H4 (cell line): ENCODE results near the gene DPP6. TPM values are rescaled to one million over a fixed set of nuclear protein-coding genes. Genes with fewer than 3 reads are reported as not detected.
"Not testable (repeated sequence)": the region's sequence is repeated elsewhere in the genome, so short reads cannot be mapped to it uniquely, and the experiment has no call there.

Source experiments
- DNase-seq: peaks from one replicate; pipeline ENCODE4 v3.0.0-alpha.2; 2015; ENCODE audit warnings: low spot score
- total RNA-seq: library from RNA; depleted of rRNA; stranded (reverse); fragments of >200 nt; shearing (Covaris generic); gene quantifications from 2 replicates; pipeline ENCODE4 v1.2.3, GENCODE V29; 2014

The DPP6 gene
- total RNA-seq, 1 experiment from 2014 or later = 0.06 TPM

DNA sequence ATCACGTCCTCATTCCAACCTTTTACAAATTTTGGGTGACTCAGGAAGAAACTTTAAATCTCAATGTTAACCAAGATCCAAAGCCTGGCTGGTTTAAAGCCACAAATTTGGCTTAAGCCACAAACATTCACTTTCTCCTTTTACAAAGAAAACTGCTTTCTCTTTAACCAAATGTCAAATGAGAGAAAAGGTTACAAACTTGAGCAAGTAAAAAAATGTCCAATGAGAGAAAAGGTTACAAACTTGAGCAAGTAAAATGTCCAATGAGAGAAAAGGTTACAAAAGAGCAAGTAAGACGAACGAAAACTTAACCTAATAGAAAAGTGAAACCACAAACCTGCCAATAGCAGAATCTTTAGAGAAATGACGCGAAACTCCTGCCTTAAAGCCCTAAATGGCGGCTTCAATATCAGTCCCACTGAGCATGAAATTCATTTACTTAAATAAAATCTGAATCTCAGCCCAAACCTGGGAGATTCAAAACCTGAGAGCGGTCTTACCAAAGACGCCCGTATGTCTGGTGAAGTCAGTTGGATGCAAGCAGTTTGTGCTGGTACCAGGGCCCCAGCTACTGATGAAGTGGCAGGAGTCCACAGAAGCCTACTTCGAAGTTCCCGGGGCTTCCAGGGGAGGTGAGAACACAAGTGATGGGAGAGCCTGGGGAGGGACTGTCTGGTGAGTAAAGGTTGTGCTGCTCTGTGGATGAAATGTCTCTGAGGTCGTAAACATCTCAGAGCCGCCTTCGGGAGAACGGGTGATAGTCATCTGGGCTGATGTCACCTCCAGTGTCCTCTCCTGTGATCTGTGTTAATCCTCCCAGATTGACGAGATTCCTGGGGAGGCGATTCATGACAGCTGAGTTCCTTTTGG lies 876.2 kb downstream of the DPP6 start:
- peak; percentile 83 for DNase-seq

DNA sequence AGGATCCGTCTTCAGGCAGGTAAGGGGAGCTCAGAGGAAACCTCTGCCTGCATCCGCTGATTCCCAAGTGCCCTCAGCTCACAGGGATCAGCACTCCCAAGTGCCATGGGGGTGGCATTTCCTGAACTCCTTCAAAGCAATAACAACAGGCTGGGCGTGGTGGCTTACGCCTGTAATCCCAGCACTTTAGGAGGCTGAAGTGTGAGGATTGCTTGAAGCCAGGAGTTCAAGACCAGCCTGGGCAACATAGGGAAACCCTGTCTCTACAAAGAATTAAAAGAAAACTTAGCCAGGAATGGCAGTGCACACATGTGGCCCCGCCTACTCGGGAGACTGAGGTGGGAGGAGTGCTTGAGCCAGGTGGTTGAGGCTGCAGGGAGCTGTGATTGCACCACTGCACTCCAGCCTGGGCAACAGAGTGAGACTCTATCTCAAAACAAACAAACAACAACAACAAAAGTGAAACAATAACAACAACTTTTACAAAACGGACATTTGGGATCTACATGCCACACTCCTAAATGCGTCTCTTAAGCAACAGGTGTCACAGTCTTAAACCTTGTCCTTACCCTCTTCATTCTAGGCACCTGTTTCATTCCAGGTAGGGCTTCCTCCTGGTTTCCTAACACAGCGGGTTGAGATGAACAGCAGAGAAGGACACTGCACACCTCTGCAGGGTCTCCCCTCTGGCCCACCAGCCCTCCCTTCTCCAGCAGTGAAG lies 877.0 kb downstream of the DPP6 start:
- DNase-seq = peak; percentile 19

DNA sequence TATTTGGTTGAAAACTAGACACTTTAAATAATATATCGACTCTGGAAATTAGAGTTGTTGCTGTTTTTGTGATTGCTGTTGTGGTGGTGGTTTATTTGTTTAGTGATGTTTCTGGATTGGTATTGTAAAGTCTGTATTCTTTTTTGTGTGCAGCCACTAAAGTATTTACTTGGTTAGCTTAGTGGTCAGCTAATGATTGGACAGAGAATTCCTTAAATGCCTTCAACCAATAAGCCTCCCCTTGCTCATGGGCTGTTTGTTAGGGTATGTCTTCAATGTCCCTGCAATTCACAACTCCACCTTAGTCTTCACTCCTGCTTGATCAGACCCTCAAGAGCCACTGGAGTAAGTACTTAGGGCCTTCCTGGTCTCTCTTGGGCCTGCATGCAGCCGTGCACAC lies 879.7 kb downstream of the DPP6 start:
- no peak for DNase-seq

DNA sequence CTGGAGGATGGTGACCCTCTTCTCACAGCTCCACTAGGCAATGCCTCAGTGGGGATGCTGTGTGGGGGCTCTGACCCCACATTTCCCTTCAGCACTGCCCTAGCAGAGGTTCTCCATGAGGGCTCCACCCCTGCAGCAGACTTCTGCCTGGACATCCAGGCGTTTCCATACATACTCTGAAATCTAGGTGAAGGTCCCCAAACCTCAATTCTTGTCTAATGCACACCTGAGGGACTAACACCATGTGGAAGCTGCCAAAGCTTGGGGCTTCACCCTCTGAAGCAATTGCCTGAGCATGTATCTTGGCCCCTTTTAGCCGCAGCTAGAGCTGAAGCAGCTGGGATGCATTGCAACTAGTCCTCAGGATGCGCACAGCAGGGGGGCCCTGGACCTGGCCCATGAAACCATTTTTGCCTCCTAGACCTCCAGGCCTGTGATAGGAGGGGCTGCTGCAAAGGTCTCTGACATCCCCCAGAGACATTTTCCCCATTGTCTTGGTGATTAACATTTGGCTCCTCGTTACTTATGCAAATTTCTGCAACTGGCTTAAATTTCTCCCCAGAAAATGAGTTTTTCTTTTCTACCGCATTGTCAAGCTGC lies 882.3 kb downstream of the DPP6 start:
- DNase-seq = not testable (repeated sequence)

DNA sequence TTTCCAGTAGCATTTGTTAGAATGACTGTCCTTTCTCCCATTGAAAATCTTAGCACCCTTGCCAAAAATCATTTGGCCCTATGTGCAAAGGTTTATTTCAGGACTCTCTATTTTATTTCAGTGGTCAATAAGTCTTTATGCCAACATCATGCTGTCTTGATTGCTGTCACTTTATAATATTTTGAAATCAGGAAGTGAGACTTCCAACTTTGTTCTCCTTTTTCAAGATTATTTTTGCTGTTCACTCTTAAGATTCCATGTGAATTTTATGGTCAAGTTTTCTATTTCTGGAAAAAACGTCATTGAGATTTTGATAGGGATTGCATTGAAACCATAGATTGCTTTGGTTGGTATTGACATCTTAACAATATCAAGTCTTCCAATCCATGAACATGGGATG lies 885.6 kb downstream of the DPP6 start:
- no peak for DNase-seq

DNA sequence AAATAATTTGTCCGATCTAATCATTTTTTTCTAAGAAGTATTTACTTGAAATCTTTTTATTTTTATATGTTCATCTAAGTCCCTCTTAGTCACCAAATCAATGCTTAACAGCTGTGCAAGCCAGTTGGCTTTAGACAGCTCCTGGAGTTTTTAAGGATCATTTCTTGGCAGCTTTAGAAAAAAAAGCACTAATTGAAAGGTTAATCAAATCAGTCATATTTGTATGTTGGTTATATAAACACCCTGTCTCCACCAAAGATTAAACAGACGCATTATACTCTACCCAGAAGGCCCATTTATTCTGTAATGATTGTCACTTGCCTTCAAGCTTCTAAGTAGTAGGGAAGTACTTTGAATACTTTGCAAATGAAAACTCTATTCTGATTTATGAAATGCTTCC lies 890.5 kb downstream of the DPP6 start:
- DNase-seq = no peak
